ENCODE data around the gene GPRIN2.

Gene GPRIN2

GRCh38 chr10:46565591-46566332 lies 9.3 kb upstream of the GPRIN2 start:
- peak in 3 of 5 experiments; percentile 21 to 81 (median 21) for DNase-seq

DNA sequence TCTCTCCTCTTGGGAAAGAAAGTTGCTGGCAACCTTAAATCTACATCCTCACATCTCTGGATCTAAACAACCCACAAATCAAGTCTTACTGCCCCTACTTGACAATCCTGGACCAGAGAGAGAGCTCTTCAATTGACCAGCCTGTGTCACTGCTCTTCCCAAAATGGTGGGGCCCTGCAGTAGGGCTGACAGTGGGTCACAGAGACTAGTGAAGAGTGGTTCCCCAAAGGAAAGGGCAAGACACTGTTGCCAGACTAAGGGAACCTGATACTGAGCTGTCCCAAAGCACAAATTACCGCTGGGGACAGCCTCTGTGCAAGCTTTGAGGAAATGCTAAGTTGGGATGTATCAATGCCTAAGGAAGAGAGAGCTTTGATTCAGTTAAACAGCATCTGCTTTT lies 4.5 kb upstream of the GPRIN2 start:
- DNase-seq = no peak

- DNase-seq = no peak
These were observed 3.9 kb upstream of the GPRIN2 start for GRCh38 chr10:46560381-46560780.

GRCh38 chr10:46559231-46559671 lies 2.8 kb upstream of the GPRIN2 start:
- no peak for DNase-seq

GRCh38 chr10:46558392-46559185 lies 2.1 kb upstream of the GPRIN2 start:
- no peak for DNase-seq

GRCh38 chr10:46558122-46558391 lies 1.6 kb upstream of the GPRIN2 start:
- DNase-seq = no peak

DNA sequence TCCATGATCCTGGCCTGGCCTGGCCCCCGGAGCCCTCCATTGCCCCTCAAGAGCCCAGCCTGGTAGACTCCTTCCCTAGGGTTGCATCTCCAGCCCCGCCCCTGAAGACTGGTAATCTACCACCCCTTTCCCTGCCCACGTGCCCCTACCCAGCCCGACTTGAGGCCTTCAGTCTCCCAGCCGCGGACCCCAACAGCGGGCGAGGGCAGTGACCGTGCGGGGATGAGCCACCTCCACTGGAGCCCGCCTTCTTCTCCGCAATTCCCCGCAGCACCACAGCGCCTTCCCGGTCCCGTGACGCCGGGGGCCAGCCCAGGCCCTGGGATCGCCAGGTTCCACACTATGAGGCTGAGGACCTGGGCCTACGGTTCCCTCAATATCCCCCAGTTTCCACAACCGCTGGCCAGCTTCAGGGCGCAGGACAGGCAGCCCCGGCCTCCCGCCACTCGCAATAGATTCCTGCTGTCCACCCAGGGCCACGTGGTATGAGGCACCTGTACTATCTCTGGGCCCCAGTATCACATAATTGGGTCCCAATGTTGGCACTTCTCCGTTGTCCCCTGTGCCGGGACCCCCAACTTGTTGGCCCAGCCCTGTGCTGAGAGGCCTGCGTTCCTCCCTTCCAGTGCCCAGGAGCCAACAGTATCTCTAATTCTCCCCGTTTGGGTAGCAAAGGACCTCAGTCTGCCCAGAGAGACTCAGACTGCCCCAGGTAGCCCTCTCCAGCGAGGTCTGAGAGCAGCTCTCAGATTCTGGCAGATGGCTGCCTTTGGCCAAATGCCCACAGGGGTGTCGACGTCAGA lies 1.1 kb upstream of the GPRIN2 start:
- DNase-seq = no peak

GRCh38 chr10:46555713-46556514 lies 544 bp downstream of the GPRIN2 start:
- DNase-seq = no peak

GRCh38 chr10:46555366-46555712 lies 1.1 kb downstream of the GPRIN2 start:
- DNase-seq = no peak

- no peak for DNase-seq
These were observed 2.2 kb downstream of the GPRIN2 start for GRCh38 chr10:46554166-46554781.

DNA sequence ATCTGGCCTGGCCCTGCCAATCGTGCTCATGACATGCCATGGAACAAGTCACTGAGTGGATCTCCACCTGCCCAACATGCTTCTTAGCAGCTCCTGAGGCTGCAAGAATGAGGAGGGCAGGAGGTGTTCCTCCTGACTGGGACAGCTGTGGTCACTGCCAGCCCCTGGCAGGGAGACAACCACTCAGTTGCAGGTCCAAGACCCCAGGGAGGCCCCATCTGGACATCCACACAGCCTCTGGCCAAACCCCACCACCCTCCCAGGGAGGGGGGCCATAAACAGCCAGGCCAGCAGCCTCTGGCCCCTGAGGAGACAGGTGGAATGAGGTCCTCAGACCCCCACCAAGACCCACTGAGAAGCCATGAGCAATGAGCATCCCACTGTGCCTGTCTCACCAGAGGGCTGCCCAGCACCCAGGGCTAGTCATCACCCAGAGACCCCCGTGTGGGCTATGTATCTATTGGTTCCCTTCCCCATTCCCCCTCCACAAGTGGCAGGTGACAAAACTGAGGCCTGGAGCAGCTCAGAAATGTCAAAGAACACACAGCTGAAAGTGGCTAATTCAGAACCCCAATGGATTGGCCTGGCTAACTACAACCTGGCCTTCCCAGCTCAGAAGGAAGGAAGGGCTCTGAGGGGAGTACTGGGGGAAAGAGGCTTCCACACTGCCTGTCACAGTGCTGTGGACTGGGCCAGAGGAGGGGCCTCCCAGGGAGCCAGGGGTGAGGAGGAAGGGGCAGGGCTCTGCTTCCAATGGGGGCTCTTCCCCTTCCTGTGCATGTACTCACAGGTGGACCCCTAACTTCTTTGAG lies 3.0 kb downstream of the GPRIN2 start:
- no peak for DNase-seq

DNA sequence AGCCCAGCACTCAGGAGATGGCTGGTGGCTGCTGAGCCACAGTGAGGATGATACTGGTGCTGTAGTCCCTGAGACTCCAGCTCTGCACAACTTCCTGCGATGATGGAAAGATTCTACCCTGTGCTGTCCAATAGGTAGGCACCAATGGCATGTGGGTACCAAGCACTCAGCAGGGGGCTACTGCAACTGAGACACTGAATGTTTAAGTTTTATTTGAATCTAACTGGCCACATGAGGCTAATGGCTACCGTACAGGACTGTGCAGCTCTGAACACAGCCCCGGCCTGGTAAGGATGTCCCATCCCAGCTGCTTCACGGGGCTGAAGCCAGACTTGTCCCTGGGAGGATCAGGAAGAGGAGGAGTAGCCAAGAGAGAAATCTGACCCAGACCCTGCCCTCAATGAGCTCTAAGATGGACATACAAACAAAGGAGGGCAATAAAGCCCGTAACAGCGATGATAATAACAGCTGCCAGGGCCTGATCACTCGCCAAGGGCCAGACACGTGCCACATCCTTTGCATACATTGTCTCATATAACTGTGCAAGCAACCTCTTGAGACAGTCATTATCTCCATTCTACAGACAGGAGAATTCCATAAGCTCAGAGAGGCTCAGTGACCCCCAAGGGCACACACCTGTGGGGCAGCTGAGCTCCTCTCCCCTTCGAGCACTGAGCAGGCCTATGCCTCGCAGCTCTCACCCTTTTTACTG lies 3.8 kb downstream of the GPRIN2 start:
- no peak for DNase-seq

DNA sequence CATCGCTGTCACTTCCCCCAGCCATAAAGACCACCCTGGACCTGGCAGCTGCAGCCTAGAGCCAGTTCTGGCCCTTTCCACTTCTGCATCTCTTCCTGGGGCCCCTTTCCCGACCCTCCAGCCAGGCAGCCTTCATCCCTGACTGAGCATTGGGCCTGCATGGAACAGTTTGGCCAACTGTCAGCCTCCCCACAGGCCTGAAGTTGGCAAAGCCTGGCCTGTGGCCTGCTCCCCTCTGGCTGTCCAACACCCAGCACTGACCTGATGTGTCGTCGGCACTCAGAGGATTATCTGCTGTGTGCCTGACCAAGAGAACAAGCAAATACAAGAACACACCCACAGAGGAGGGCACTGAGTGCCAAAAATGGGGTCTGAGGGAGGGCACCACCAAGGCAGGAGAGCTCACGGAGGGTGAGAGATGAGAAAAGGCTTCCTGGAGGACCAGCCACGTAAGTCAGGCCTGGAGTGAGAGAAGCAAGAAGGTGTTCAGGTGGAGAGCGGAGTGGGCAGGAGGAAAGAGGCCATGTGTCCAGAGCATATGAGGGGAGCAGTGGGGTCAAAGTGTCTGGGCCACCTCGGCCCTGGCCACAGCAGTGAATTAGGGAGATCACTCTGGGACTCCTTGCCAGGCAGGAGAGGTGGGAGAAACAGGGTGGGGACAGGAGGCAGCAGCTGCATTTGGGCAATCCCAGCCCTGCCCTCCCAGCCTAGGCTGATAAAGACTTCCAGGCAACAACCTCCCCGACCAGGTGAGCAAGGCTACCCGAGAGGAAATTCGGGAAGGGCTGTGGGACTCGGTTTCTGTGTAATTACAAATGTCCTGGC lies 4.5 kb downstream of the GPRIN2 start:
- no peak for DNase-seq

GRCh38 chr10:46550795-46551700 lies 5.4 kb downstream of the GPRIN2 start:
- no peak for DNase-seq

DNA sequence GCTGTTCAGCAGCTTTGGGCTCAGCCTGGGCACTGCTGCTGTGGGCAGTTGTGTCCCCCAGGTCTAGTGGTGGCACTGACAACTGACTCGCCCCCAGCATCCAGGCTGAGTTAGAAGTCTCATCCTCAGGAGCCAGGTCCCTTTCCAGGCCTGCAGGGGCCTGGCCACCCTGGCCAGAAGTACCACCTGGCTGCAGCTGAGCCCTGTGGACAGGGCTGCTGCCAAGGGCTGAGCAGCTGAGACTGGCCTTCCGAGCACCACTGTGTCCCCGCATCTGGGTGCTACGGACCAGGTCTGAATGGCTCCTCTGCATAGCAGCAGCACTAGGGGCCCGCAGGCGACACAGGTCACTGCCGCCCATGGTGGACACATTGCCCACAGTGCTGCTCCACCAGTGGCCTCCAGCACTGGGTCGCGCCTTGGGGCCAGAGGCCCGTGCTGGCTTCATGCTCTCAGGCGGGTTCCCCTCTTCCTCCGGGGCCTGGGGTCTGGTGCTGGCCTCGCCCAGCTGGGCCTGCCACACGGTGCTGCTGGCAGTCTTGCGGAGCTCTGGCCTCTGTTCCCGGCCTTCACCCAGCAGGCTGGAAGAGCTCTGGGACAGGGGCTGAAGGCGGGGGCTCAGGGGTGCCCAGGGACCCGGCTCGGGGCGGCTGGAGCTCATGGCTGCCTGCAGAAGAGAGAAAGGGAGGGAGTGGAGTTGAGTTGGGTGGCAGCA lies 6.2 kb downstream of the GPRIN2 start:
- no peak for DNase-seq

GRCh38 chr10:46549171-46550075 lies 7.0 kb downstream of the GPRIN2 start:
- no peak for DNase-seq

Data from T-helper 2 cell (primary cell).